Activated CD4-positive, alpha-beta T cell treated with anti-CD3 and anti-CD28 coated beads for 1 hour (primary cell): ENCODE results near the gene CDH22.
A peak's percentile ranks its signal among the peaks of the same experiment; 100 is the strongest.

Experiments used
- DNase-seq: peaks from one replicate; pipeline ENCODE4 v3.0.0-alpha.2; 2020

CDH22 gene

GRCh38 chr20:46308258-46309157 lies at the start of gene CDH22:
CDH22 (minus strand) TSS chr20:46308498; CDS start chr20:46251294, 57,204 bp downstream.
- DNase-seq = no peak

DNA sequence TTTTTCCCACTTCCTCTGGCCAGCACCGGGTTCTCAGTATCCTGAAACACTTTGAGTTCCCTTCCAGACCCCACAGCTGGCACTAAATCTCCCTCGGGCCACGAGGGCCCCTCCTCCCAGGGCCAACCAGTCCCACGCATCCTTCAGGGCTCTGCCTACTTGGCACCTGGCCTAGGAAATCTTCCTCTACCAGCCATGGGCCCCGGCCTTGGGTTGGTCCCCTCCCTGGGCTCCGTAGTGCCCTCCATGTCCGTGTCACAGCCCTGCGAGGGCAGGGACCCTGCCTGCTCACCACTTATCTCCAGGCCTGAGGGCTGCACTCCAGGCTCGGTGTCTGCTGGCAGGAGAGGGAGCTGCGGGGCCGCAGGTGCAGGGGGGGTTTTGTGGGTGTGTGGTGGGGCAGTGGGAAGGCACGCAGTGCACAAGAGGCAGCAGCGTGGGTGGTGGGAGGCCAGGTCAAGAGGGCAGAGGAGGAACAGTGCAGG lies 48.8 kb upstream of the CDH22 start:
- DNase-seq = no peak

GRCh38 chr20:46356195-46357029 lies 48.1 kb upstream of the CDH22 start:
- no peak for DNase-seq

DNA sequence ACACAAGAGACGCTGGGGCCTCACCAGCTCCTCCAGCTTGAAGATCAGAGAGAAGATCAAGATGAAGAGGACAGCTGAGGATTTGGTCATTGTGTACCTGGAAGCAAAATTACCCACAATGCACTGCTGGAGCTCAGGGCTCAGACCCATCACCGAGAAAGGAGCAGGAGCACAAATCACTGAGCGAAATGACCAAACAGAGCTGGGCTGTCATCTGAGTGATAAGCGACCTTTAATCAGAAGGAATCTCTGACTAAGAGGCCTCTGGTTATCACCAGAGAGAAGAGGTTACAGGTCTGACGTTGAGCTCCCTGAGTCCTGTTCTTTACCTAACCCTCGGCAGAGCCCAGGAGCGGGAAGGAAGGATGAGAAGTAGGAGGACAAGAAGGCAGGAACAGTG lies 47.5 kb upstream of the CDH22 start:
- no peak for DNase-seq

DNA sequence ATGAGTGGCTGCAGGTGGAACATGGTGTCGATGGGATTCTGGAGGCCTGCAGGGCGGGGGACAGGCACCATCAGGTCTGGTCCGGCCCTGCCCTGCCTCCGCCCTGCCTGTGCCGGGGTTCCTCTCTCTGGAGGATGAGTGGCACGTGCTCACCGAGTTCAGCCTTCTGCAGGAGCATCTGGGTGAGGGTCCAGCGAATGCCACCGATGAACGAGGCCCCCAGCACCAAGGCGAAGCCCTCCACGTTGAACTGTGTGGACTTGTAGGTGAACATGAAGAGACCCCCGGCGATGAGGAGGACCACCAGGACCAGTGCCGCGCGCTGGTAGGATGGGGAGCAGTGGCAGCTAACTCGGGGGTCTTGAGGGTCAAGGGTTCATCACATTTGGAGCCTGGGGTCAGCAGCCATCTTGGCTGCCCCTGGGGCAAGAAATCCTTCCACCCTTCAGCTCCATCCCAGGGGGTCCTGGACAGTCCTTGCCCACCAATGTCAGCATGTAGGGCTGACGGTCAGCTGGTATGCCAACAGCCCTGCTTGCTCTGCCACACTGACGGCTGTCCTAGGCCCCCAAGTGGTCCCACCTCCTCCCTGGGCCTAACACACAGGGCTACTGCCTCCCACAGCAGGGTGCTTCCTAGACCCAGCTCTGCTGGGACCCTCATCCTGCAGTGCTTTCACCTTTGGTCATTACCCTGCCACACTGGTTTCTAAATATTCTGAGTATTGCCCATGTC lies 46.8 kb upstream of the CDH22 start:
- no peak for DNase-seq

DNA sequence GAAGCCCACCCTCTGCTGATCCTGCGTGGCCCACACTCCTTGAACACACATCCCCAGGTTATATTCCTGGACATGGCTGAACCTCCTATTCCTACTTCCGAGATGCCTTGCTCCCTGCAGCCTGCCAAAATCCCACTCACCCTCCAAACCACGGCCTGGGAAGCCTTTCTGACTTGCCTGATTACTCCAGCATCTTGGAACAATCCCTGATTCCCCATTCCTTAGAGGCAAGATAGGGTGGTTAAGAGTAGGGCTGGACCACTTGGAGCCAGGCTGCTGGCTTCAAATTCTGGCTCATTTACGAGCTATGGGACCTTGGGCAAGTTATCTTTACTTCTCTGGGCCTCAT lies 45.9 kb upstream of the CDH22 start:
- DNase-seq = no peak

DNA sequence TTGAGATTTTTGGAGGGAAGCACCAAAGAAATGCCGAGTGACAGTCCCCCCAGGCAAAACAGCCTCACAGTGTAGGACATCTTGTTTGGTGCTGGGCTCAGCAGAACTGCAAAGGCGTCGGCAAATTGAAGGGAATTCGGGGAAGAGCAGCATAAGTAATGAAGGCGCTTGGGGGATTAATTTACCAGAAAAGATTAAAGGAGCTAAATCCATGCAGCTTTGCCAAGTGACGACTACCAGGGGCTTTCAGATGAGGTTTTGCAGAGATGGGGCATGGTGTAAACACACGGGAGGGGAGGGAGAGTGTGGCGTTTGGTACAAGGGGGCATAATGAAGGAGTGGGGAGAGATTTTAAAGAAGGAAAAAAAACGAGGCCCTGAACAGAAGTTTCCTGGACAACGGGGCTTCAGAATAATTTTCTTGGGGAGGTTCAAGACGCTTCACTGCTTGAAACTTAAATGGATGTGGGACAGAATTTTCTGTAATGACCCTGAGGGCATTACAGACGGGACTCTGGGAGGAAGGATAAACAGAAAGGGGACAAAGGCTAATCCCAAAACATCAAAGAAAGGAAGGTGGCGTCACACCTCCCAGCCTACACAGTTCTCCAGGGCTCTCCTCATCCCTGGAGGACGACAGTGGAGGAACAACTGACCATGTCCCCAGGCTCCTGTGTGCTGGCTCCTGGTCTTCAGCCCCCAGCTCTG lies 45.4 kb upstream of the CDH22 start:
- no peak for DNase-seq

DNA sequence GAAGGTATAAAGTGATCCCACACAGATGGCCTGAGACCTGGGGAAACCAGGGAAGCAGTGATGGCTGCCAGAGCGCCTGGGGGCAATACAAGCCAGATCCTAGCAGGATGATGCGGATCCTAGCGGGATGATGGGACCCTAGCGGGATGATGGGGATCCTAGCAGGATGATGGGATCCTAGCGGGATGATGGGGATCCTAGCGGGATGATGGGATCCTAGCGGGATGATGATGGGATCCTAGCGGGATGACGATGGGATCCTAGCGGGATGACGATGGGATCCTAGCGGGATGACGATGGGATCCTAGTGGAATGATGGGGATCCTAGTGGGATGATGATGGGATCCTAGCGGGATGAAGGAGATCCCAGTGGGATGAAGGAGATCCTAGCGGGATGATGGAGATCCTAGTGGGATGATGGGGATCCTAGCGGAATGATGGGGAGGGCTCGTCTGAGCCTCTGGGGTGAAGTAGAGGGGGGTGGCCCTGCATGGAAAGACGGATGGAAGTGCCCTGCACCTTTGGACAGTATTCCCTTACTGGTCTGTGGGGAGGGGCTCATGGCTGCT lies 44.2 kb upstream of the CDH22 start:
- DNase-seq = no peak

DNA sequence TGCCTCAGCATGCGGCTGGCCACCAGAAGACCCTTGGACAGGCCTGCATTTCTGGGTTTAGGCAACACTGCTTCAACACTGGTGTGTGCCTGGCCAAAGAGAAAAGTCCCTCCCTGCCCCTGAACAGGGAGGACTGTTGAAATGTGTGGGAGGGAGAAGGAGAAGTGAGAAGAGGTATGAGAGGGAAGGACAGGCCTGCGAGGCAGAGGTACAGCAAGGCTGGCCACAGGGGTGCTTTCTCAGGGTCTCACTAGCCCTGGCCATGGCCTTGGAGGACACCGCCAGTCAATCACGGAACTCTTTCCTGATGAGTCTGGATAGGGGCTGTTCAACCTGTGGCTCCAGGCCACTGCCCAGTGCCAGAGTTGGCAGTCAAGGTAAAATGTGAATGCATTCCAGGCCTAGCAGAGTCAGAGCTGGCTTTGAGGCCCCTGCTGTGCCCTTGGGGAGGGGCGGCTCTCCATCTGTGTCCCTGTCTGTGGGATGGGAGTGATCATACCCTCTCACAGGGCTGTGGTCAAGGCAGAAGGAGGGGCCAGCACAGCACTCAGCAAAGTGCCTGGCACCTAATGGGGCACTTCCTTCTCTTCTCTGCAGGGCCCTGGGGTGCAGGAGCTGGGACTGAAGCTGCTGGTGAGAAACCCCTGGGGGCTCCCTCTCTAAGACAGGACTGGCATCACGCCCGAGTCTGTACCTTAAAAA lies 43.2 kb upstream of the CDH22 start:
- no peak for DNase-seq

DNA sequence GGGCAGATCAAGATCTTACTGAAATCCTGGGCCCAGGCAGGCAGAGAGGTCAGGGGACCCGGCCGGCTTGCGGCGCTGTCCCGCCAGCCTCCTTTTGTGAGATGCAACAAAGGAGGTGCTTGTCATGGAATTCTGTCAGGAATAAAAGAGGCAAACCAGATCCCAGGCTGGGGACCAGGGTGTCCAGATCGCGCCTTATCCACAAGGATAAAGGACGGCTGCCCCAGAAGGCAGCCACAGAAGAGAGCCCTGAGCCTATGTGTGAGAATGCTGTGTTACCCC lies 42.6 kb upstream of the CDH22 start:
- DNase-seq = no peak

- DNase-seq = no peak
Measured at GRCh38 chr20:46350201-46350985, 42.1 kb upstream of the CDH22 start.

- no peak for DNase-seq
Measured at GRCh38 chr20:46349742-46350056, 41.4 kb upstream of the CDH22 start.

DNA sequence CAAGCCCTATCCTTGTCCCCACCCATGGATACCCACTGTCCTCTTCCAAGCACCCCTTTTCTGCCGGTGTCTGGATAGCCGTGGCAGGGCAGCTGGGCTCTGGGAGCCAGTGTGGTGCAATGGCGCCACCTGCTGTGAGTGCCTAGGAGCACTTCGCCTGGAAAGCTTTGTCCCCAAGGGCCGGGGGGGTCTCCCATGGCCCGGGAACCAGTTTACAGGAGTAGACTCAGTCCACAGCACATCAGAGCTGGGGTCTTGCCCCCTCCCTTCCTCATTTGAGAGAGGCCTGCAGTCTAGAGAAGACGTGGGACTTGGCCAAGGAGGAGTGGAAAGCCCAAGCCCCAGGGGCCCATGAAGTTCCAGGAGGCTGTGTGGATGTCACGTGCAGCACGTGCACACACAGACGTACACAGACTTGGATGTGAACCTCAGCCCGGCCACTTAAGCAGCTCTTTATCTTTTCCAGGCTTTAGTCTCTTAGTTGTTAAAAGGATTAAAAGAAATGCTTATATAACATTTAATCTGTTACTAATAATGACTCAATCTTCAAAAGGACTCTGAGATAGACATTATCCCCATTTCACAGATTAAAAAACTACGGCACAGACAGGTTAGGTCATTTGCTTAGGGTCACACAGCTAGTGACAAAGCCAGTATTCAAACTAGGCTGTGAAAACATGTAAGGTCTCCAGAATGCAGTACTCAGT lies 40.9 kb upstream of the CDH22 start:
- DNase-seq = peak; percentile 21

GRCh38 chr20:46347841-46348803 lies 39.8 kb upstream of the CDH22 start:
- DNase-seq = no peak

- DNase-seq = no peak
Measured at GRCh38 chr20:46346770-46347169, 38.5 kb upstream of the CDH22 start.

- DNase-seq = no peak
Measured at GRCh38 chr20:46344488-46345162, 36.3 kb upstream of the CDH22 start.

- DNase-seq = no peak
Measured at GRCh38 chr20:46343975-46344357, 35.7 kb upstream of the CDH22 start.

GRCh38 chr20:46343348-46343974 lies 35.2 kb upstream of the CDH22 start:
- DNase-seq = no peak
